Ovary (tissue), 3 donors: Measurements from ENCODE around the gene OR52K2.

ENCODE experiments used
- CTCF ChIP-seq, 3 donors: fragments of 450-650 bp in 2 of 3; fragments of 200-600 bp in 1 of 3; IDR thresholded peaks; one replicate each; pipeline versions ENCODE4 v1.5.1 to v1.8.0; 2016 to 2022; ENCODE audit warnings: antibody characterized with exemption in 3 of 3, mild to moderate bottlenecking in 1 of 3
- POLR2A ChIP-seq: fragments of 450-650 bp; IDR thresholded peaks from one replicate; pipeline ENCODE4 v1.6.1; 2017; ENCODE audit warnings: antibody characterized with exemption, mild to moderate bottlenecking, moderate library complexity
- donor health status: DM: no; HTN: no; CAD: no.

DNA sequence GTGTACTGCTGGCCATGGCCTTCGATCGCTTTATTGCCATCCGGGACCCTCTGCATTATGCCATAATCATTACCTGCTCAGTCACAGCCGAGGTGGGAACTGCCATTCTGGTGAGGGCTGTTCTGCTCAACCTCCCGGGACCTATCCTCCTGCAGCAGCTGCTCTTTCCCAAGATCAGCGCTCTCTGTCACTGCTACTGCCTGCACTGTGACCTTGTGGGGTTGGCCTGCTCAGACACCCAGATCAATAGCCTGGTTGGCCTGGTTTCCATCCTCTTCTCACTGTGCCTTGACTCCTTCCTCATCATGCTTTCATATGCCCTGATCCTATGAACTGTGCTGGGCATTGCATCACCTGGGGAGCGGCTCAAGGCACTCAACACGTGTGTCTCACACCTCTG, 30.7 kb upstream of the OR52K2 start:
- TF ChIP-seq CTCF (IDR thresholded peaks at IDR 0.05): no peak
- TF ChIP-seq POLR2A: no peak
